Glutamatergic neuron (in vitro differentiated cells): ENCODE measurements around the gene TSPYL2. TPM values are rescaled to one million over a fixed set of nuclear protein-coding genes. Genes with fewer than 3 reads are reported as not detected.

ENCODE experiments used
- DNase-seq: peaks from one replicate; pipeline ENCODE4 v3.0.0; 2022
- H3K27ac Mint-ChIP-seq: one replicate; pipeline ENCODE4 v1.8.0; 2020; ENCODE audit warnings: mild to moderate bottlenecking, mixed read lengths, inconsistent platforms; ENCODE audit not compliant: unreplicated experiment
- H3K27me3 Mint-ChIP-seq: one replicate; pipeline ENCODE4 v1.8.0; 2020; ENCODE audit warnings: mild to moderate bottlenecking, moderate library complexity, mixed read lengths, inconsistent platforms; ENCODE audit not compliant: unreplicated experiment
- H3K36me3 Mint-ChIP-seq: one replicate; pipeline ENCODE4 v1.8.0; 2020; ENCODE audit warnings: mild to moderate bottlenecking, mixed read lengths, inconsistent platforms; ENCODE audit not compliant: unreplicated experiment
- H3K4me1 Mint-ChIP-seq: one replicate; pipeline ENCODE4 v1.8.0; 2020; ENCODE audit warnings: mild to moderate bottlenecking, low read depth, mixed read lengths, inconsistent platforms; ENCODE audit not compliant: unreplicated experiment
- H3K4me3 Mint-ChIP-seq: one replicate; pipeline ENCODE4 v1.8.0; 2020; ENCODE audit warnings: mild to moderate bottlenecking, mixed read lengths, inconsistent platforms; ENCODE audit not compliant: unreplicated experiment
- H3K9me3 Mint-ChIP-seq: one replicate; pipeline ENCODE4 v1.8.0; 2020; ENCODE audit warnings: mild to moderate bottlenecking, moderate library complexity, mixed read lengths, inconsistent platforms; ENCODE audit not compliant: unreplicated experiment
- total RNA-seq: library from RNA; stranded (reverse); fragmentation: NEBNext Ultra II Directional; extraction: Animal tissue kit (Norgen Biotek cat#: 25700); gene quantifications from one replicate; pipeline ENCODE4 v1.2.1, GENCODE V29; 2021; ENCODE audit not compliant: unreplicated experiment
- TF ChIP-seq, protein P1 (sequence below): fragments of 200-600 bp; sonication (generic); IDR thresholded peaks from one replicate; pipeline ENCODE4 v1.5.0; 2021; ENCODE audit not compliant: partially characterized antibody, unreplicated experiment

The TSPYL2 gene
- total RNA-seq, 1 donor from 2014 or later, result 10.2 TPM

DNA sequence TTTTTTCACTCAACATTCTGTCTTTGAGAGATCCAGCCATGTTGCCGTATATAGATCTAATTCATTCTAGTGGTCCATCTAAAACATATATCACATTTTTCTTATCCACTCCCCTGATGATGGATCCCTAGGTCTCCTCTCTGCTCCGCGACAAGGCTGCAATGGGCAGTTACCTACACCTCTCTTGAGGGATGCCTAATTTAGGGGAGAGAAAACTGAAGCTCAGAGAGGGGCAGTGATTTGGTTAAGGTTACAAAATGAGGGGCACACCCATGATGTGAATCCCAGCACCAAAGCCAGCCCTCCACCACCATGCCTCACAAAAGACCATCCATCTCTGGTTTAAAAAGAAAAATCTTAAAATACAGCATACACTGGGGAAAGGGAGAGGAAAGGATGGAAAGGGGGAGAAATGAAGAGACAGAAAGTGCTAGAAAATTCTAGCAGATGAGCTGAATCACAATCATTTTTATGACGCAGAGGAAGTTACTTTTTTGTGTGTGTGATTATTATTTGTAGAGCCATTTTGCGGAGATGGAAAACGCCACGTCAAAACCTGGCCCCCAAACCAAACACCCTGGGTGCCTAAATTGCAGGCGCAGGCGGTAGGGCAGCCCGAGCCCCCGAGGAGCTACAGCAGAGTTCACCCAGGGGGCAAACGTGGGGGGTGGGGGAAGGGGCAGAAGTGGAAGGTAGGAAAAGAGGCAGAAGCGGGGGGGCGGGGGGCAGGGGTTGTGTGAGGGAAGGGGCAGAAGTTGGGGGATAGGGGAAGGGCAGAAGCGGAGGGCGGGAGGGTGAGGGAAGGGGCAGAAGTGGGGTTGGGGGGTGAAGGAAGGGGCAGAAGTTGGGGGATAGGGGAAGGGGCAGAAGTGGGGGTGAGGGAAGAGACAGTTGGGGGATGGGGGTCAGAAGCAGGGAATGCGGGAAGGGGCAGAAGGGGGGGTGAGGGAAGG, 1.3 kb upstream of the TSPYL2 start:
- Mint-ChIP-seq H3K27me3 (peaks cover 10% of the 10 kb centered on the region), H3K4me1 (peaks cover 4% of the 10 kb centered on the region), H3K36me3 (peaks cover 3% of the 10 kb centered on the region), H3K4me3 (peak overlapping the region; percentile 82), H3K27ac (peak overlapping the region; percentile 64), H3K9me3 (peaks cover 13% of the 10 kb centered on the region)
- TF ChIP-seq, protein P1, sequence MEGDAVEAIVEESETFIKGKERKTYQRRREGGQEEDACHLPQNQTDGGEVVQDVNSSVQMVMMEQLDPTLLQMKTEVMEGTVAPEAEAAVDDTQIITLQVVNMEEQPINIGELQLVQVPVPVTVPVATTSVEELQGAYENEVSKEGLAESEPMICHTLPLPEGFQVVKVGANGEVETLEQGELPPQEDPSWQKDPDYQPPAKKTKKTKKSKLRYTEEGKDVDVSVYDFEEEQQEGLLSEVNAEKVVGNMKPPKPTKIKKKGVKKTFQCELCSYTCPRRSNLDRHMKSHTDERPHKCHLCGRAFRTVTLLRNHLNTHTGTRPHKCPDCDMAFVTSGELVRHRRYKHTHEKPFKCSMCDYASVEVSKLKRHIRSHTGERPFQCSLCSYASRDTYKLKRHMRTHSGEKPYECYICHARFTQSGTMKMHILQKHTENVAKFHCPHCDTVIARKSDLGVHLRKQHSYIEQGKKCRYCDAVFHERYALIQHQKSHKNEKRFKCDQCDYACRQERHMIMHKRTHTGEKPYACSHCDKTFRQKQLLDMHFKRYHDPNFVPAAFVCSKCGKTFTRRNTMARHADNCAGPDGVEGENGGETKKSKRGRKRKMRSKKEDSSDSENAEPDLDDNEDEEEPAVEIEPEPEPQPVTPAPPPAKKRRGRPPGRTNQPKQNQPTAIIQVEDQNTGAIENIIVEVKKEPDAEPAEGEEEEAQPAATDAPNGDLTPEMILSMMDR, result no peak
- no peak for DNase-seq

DNA sequence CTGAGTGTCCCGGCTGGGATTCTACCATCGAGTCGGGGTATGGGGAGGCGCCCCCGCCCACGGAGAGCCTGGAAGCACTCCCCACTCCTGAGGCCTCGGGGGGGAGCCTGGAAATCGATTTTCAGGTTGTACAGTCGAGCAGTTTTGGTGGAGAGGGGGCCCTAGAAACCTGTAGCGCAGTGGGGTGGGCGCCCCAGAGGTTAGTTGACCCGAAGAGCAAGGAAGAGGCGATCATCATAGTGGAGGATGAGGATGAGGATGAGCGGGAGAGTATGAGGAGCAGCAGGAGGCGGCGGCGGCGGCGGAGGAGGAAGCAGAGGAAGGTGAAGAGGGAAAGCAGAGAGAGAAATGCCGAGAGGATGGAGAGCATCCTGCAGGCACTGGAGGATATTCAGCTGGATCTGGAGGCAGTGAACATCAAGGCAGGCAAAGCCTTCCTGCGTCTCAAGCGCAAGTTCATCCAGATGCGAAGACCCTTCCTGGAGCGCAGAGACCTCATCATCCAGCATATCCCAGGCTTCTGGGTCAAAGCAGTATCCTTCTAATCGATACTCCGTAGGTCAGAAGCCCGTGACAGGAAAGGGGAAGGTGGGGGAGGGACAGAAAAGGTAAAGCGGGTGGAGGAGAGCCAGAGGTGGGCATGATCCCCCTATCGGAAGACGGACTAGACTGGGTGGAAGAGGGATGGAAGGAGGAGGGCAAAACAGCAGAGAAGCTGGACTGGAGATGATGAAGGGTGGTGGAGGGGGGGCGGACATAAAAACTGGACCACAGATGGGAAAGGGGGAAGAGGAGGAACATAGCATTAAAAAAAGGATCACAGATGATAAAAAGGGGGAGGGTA, 828 bp downstream of the TSPYL2 start:
- peaks cover 4% of the 10 kb centered on the region for H3K4me1 Mint-ChIP-seq
- no peak overlapping the region for H3K27ac Mint-ChIP-seq
- DNase-seq, result no peak
- H3K4me3 Mint-ChIP-seq, result peak overlapping the region; percentile 97
- peaks cover 3% of the 10 kb centered on the region for H3K36me3 Mint-ChIP-seq
- peaks cover 6% of the 10 kb centered on the region for H3K9me3 Mint-ChIP-seq
- peaks cover 10% of the 10 kb centered on the region for H3K27me3 Mint-ChIP-seq
- TF ChIP-seq, protein P1, result no peak

DNA sequence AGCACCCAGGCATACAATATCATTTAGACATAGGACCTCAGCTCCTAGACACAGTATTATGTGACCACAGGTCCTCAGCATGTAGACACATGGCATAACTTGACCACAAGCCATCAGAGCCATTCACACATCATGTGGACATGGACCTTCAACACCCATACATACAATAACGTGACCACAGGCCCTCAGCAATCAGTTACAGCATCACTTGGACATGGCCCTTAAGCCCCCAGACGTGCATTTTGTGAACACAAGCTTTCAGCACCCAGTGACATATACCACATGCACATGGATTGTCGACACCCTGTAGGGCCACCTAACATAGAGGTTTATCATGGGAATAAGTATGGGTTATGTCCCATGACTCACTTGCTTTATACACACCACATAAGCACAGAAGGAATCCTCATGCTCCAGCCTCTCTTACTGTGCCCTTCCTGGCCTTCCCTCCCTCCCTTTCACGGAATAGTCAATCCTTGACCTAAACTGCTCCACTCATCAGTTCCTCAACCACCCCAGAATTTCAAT, 1.9 kb downstream of the TSPYL2 start:
- Mint-ChIP-seq H3K36me3 (peaks cover 3% of the 10 kb centered on the region), H3K27ac (no peak overlapping the region), H3K4me3 (peak overlapping the region; percentile 57), H3K27me3 (peaks cover 10% of the 10 kb centered on the region), H3K9me3 (peaks cover 6% of the 10 kb centered on the region), H3K4me1 (peaks cover 4% of the 10 kb centered on the region)
- TF ChIP-seq, protein P1, result no peak
- DNase-seq, result no peak

DNA sequence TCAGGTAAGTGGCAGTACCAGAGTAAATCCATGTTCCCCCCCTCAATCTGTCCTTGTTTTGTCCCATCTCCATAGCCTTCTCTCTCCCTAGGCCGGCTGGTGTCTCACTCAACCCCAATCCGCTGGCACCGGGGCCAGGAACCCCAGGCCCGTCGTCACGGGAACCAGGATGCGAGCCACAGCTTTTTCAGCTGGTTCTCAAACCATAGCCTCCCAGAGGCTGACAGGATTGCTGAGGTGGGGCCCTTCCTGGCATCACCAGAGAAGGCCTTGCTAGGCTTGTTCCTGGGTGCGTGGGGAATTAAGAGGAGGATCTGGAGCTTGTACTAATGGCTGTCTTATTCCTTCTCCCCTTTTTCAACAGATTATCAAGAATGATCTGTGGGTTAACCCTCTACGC, 2.7 kb downstream of the TSPYL2 start:
- H3K4me3 Mint-ChIP-seq, result no peak overlapping the region
- no peak for DNase-seq
- H3K4me1 Mint-ChIP-seq, result peaks cover 4% of the 10 kb centered on the region
- TF ChIP-seq, protein P1, result no peak
- H3K27me3 Mint-ChIP-seq, result peaks cover 10% of the 10 kb centered on the region
- H3K9me3 Mint-ChIP-seq, result peaks cover 6% of the 10 kb centered on the region
- peaks cover 3% of the 10 kb centered on the region for H3K36me3 Mint-ChIP-seq
- H3K27ac Mint-ChIP-seq, result no peak overlapping the region
